K562 (cell line): ENCODE results near the gene NDUFA3. TPM values are rescaled to one million over a fixed set of nuclear protein-coding genes. Genes with fewer than 3 reads are reported as not detected.

Source experiments
- ATAC-seq: fragments of 200-7000 bp; cut with Tn5 transposase; 3 replicates; pipeline ENCODE4 v1.9.1; 2020; ENCODE audit warnings: moderate library complexity
- BruUV-seq: library from RNA; stranded (reverse); fragments of 400-500 nt; replicated peaks from 2 replicates; lab custom pipeline; 2021; lab: Mats Ljungman, UMichigan
- CTCF ChIA-PET: fragments of 300-600 bp; formaldehyde crosslinking; extraction: SDS; loops from one replicate; lab custom pipeline; 2021; ENCODE audit warnings: low intra/inter-chr PET ratio; lab: Yijun Ruan, JAX
- POLR2A ChIA-PET: fragments of 300-600, 350-650 bp; sonication (Branson Sonifier 250); formaldehyde crosslinking; extraction: SDS; loops from one replicate; lab custom pipeline; 2021; ENCODE audit warnings: antibody characterized with exemption, inconsistent platforms; lab: Yijun Ruan, JAX
- DNase-seq, 4 experiments: peaks; one replicate each; pipeline versions ENCODE4 v3.0.0 to v3.0.0-alpha.2; 2011 to 2018; ENCODE audit warnings: low spot score in 3 of 4, mixed read lengths in 3 of 4; ENCODE audit errors: extremely low read depth in 1 of 4
- FAIRE-seq: peaks from 2 replicates; lab custom pipeline; 2011; peaks lifted over from hg19 to GRCh38; lab: Jason Lieb, UNC
- H2AFZ ChIP-seq: 2 replicates; pipeline ENCODE4 v1.6.0; 2011; ENCODE audit warnings: low read depth, low read length, control low read depth, inconsistent platforms
- H3K27ac ChIP-seq: fragments of 200-600 bp; 3 replicates; pipeline ENCODE4 v1.8.0; 2011; ENCODE audit warnings: low read depth, mild to moderate bottlenecking, control low read depth, inconsistent platforms, low read length, moderate library complexity, mixed read lengths; ENCODE audit errors: extremely low read depth
- H3K27me3 ChIP-seq, 2 experiments: fragments of 300-600 bp in 1 of 2; 2 replicates in 1 of 2; 3 replicates in 1 of 2; pipeline versions ENCODE4 v1.6.0 to v1.8.0; 2011; ENCODE audit warnings: inconsistent platforms in 2 of 2, low read length in 2 of 2, mild to moderate bottlenecking in 1 of 2, mixed read lengths in 1 of 2, moderate library complexity in 1 of 2; ENCODE audit not compliant: control insufficient read depth in 2 of 2, insufficient read depth in 2 of 2
- H3K36me3 ChIP-seq: fragments of 300-600 bp; 3 replicates; pipeline ENCODE4 v1.8.0; 2011; ENCODE audit warnings: mild to moderate bottlenecking, low read length, inconsistent platforms; ENCODE audit not compliant: control insufficient read depth, insufficient read depth
- H3K4me1 ChIP-seq, 2 experiments: fragments of 200-600 bp in 1 of 2; replicated peaks in 1 of 2; 2 replicates in 1 of 2; 3 replicates in 1 of 2; pipeline versions ENCODE4 v1.5.1 to v1.8.0; 2011; ENCODE audit warnings: inconsistent platforms in 2 of 2, low read length in 2 of 2, mild to moderate bottlenecking in 1 of 2, mixed read lengths in 1 of 2, moderate library complexity in 1 of 2; ENCODE audit not compliant: control insufficient read depth in 2 of 2, insufficient read depth in 2 of 2
- H3K4me2 ChIP-seq: 2 replicates; pipeline ENCODE4 v1.6.1; 2011; ENCODE audit warnings: low read length, control low read depth, inconsistent platforms, mixed read lengths; ENCODE audit not compliant: insufficient read depth
- H3K4me3 ChIP-seq: fragments of 200-600 bp; sonication (generic), shearing (Covaris generic); 2 replicates; pipeline ENCODE4 v1.5.1; 2016; ENCODE audit warnings: control low read depth, inconsistent platforms
- H3K79me2 ChIP-seq: fragments of 200-600 bp; 3 replicates; pipeline ENCODE4 v1.8.0; 2011; ENCODE audit warnings: low read length, inconsistent platforms; ENCODE audit not compliant: control insufficient read depth, insufficient read depth
- H3K9ac ChIP-seq, 2 experiments: 2 replicates each; pipeline versions ENCODE4 v1.6.0 to v1.6.1; 2011; ENCODE audit warnings: low read depth in 2 of 2, low read length in 2 of 2, control low read depth in 1 of 2, inconsistent platforms in 1 of 2, mild to moderate bottlenecking in 1 of 2, mixed read lengths in 1 of 2; ENCODE audit not compliant: insufficient read depth in 1 of 2
- H3K9me1 ChIP-seq: one replicate; pipeline ENCODE4 v1.6.0; 2011; ENCODE audit warnings: inconsistent platforms, mild to moderate bottlenecking, low read length, moderate library complexity; ENCODE audit not compliant: control insufficient read depth, insufficient read depth
- H3K9me3 ChIP-seq: replicated peaks from 2 replicates; pipeline ENCODE4 v1.5.1; 2011; ENCODE audit warnings: low read depth, low read length, inconsistent platforms; ENCODE audit not compliant: control insufficient read depth, insufficient read depth
- H4K20me1 ChIP-seq: replicated peaks from 2 replicates; pipeline ENCODE4 v1.6.1; 2011; ENCODE audit warnings: low read length, inconsistent platforms, mixed read lengths; ENCODE audit not compliant: control insufficient read depth, insufficient read depth
- HIVEP1 ChIP-seq: fragments of 250-450 bp; sonication (Bioruptor Pico); IDR thresholded peaks from 2 replicates; pipeline ENCODE4 v1.4.0; 2020; ENCODE audit warnings: mild to moderate bottlenecking
- MEF2A ChIP-seq: IDR thresholded peaks from 2 replicates; pipeline ENCODE4 v1.6.1; 2011; ENCODE audit warnings: low read depth, mild to moderate bottlenecking, low read length, moderate library complexity; ENCODE audit not compliant: control insufficient read depth
- NFE2 ChIP-seq: IDR thresholded peaks from 2 replicates; pipeline ENCODE4 v1.6.1; 2014; ENCODE audit warnings: antibody characterized with exemption, low read depth
- NONO ChIP-seq, 2 experiments: fragments of 200-400 bp in 1 of 2; fragments of 450-650 bp in 1 of 2; formaldehyde crosslinking in 1 of 2; IDR thresholded peaks; 2 replicates each; pipeline ENCODE4 v1.6.1; 2017; ENCODE audit warnings: low read depth in 2 of 2, mild to moderate bottlenecking in 2 of 2, moderate library complexity in 2 of 2, low read length in 1 of 2
- NR4A1 ChIP-seq, 2 experiments: fragments of 250-450 bp in 1 of 2; fragments of 450-650 bp in 1 of 2; sonication (Bioruptor Pico) in 1 of 2; IDR thresholded peaks; 2 replicates each; pipeline versions ENCODE4 v1.4.0 to v1.6.1; 2016 to 2020; ENCODE audit warnings: mild to moderate bottlenecking in 2 of 2, missing compliant biosample characterization in 1 of 2, missing genetic modification characterization in 1 of 2, moderate library complexity in 1 of 2
- RAD21 ChIP-seq, 2 experiments: fragments of 250-450 bp in 1 of 2; fragments of 450-650 bp in 1 of 2; sonication (Bioruptor Pico) in 1 of 2; formaldehyde crosslinking in 1 of 2; IDR thresholded peaks in 1 of 2; conservative IDR thresholded peaks in 1 of 2; 2 replicates each; pipeline versions ENCODE4 v1.4.0 to v1.8.0; 2020 to 2022; ENCODE audit warnings: mild to moderate bottlenecking in 2 of 2, moderate library complexity in 1 of 2
- RERE ChIP-seq: sonication (generic); formaldehyde crosslinking; IDR thresholded peaks from 2 replicates; pipeline ENCODE4 v1.8.0; 2023; ENCODE audit warnings: missing genetic modification reagents, mild to moderate bottlenecking, borderline replicate concordance
- SMAD4 ChIP-seq: fragments of 250-450 bp; sonication (Bioruptor Pico); conservative IDR thresholded peaks from 2 replicates; pipeline ENCODE4 v1.8.0; 2021; ENCODE audit warnings: inconsistent platforms, mild to moderate bottlenecking, moderate library complexity
- SMARCA5 ChIP-seq: fragments of 450-650 bp; IDR thresholded peaks from 2 replicates; pipeline ENCODE4 v1.6.1; 2016
- SMC3 ChIP-seq: conservative IDR thresholded peaks from 2 replicates; pipeline ENCODE4 v1.6.1; 2011; ENCODE audit warnings: low read depth, low read length, improper control_type of control experiment; ENCODE audit not compliant: insufficient read depth
- TCF3 ChIP-seq: sonication (generic); formaldehyde crosslinking; IDR thresholded peaks from 2 replicates; pipeline ENCODE4 v1.4.0; 2020; ENCODE audit warnings: mild to moderate bottlenecking, missing genetic modification reagents
- TEAD1 ChIP-seq, 2 experiments: fragments of 450-650 bp in 1 of 2; sonication (generic) in 1 of 2; formaldehyde crosslinking; IDR thresholded peaks; 2 replicates each; pipeline versions ENCODE4 v1.4.0 to v1.8.0; 2020 to 2022; ENCODE audit warnings: mild to moderate bottlenecking in 2 of 2, missing genetic modification reagents in 1 of 2
- ZBTB33 ChIP-seq: sonication (generic); formaldehyde crosslinking; IDR thresholded peaks from 2 replicates; pipeline ENCODE4 v1.8.1; 2023; ENCODE audit warnings: mild to moderate bottlenecking, missing genetic modification reagents
- ZNF311 ChIP-seq: fragments of 250-450 bp; sonication (Bioruptor Pico); IDR thresholded peaks from 2 replicates; pipeline ENCODE4 v1.4.0; 2020; ENCODE audit warnings: mild to moderate bottlenecking, moderate library complexity
- ZNF717 ChIP-seq: fragments of 250-450 bp; sonication (Bioruptor Pico); IDR thresholded peaks from 2 replicates; pipeline ENCODE4 v1.5.0; 2021
- WGBS: fragments of 100-300 bp; shearing (Covaris generic); methylation state at CpG from one replicate; pipeline ENCODE4 v1.1.6; 2016; ENCODE audit warnings: low coverage, mixed read lengths; ENCODE audit not compliant: insufficient coverage; ENCODE audit errors: missing lambda C conversion rate; 5-methylcytosine and 5-hydroxymethylcytosine counted together
- in situ Hi-C: fragments of 300-500 bp; cut with MboI; formaldehyde crosslinking; loops from 4 replicates; pipeline ENCODE4 v1.15.0; 2018; ENCODE audit warnings: inconsistent platforms, mixed read lengths
- intact Hi-C: fragments of 100-400 bp; cut with micrococcal nuclease; formaldehyde crosslinking; loops from 2 replicates; pipeline ENCODE4 v1.14.2; 2022
- polyA plus RNA-seq, 8 experiments: library from polyadenylated mRNA; depleted of rRNA in 4 of 8; stranded (reverse) in 5 of 8; unstranded in 3 of 8; fragments of >200 nt; fragmentation: Nextera tagmentation in 2 of 8; fragmentation: Illumina TruSeq in 1 of 8; extraction: Ambion mirVana in 2 of 8; extraction: Trizol in 1 of 8; gene quantifications; 2 replicates each; pipeline versions ENCODE4 v1.2.1 to v1.2.3, GENCODE V29; 2011 to 2014; ENCODE audit warnings: inconsistent platforms in 1 of 8, missing spikeins in 1 of 8
- total RNA-seq, 7 experiments: library from RNA; depleted of rRNA in 6 of 7; stranded (reverse); fragments of >200 nt in 6 of 7; fragmentation: Illumina TruSeq in 2 of 7; extraction: Trizol in 2 of 7; gene quantifications; 2 replicates each; pipeline versions ENCODE4 v1.2.1 to v1.2.3, GENCODE V29; 2011 to 2021; ENCODE audit warnings: low replicate concordance in 1 of 7

NDUFA3 gene
- total and polyA plus RNA-seq, 9 of the 15 experiments (the other 6 are each of a cell fraction or from before 2014, with no cell fraction given) = 39.2 to 279 (median 138) TPM

DNA sequence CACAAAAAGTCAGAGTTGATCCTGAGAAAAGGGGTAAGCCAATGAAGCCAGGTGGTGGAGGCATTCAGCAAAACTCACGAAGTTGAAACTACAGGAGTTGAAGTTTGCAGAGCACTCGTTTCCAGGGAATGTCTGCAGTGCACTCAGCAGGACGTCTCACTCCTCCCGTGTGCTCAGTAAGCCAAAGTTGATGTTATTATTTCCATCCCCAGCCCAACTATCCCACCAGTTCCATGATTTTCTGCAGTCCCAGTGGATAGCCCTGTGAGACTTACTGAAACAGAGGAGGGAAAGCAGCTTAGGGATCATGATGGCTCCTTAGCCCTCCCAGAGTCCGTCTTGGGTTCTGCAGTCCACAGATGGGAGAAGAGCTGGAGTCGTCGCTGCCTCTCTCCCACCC is 21.6 kb upstream of the NDUFA3 start, which contains the start of gene TARM1 (continued):
- TF ChIP-seq HIVEP1 (no peak), ZNF311 (CRISPR knock-in tag) (no peak), MEF2A (no peak), ZBTB33 (CRISPR knock-in tag) (no peak)

DNA sequence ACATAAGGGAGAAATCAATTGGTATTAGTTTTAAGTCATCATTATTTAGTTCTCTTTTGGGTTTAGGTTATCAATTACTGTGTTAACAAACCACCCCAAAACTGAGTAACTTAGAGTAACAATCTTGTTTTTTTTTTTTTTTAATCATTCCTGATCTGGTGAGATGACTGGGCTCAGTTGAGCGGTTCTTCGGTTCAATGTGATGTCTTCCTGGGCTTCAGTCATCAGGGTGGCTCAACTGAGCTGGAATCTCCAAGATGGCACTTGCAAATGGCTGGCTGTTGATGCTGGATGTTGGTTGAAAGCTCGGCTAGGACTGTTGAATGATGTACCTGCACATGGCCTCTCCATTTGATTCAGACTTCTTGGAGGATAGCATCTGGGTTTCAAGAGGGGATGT is 18.2 kb upstream of the NDUFA3 start:
- H3K4me1 ChIP-seq = no peaks in the 10 kb centered on the region
- no peaks in the 10 kb centered on the region for H3K9me1 ChIP-seq
- DNase-seq (no peak), FAIRE-seq (no peak), ATAC-seq (no peak)
- H3K9ac ChIP-seq = no peak overlapping the region
- BruUV-seq = no TSS peak
- no peak overlapping the region for H3K27ac ChIP-seq
- WGBS = 0% methylated on average over 3 of the region's 3 CpGs
- no peaks in the 10 kb centered on the region for H4K20me1 ChIP-seq
- no peaks in the 10 kb centered on the region for H3K36me3 ChIP-seq
- H3K27me3 ChIP-seq = peaks cover 4 to 9% of the 10 kb centered on the region in 2 experiments; a peak in 4 of 5 replicates
- H3K9me3 ChIP-seq = peaks cover 5% of the 10 kb centered on the region
- no peak overlapping the region for H2AFZ ChIP-seq
- intact Hi-C loops = no loop called here
- H3K79me2 ChIP-seq = no peaks in the 10 kb centered on the region
- ChIA-PET CTCF (no interaction called here), POLR2A (no interaction called here)
- in situ Hi-C loops = no loop called here
- H3K4me2 ChIP-seq = no peak overlapping the region
- no peak overlapping the region for H3K4me3 ChIP-seq
- TF ChIP-seq NONO (IDR thresholded peaks at IDR 0.05; ENCODE audit: low read depth in 2 of 2, low read length in 1 of 2) = no peak
- no peak for TF ChIP-seq NFE2
- no peak for TF ChIP-seq NR4A1 (CRISPR knock-in tag; IDR thresholded peaks at IDR 0.05)
- TF ChIP-seq NR4A1 (tag; IDR thresholded peaks at IDR 0.05) = no peak
- no peak for TF ChIP-seq ZNF717 (CRISPR knock-in tag)
- TF ChIP-seq SMAD4 = no peak
- no peak for TF ChIP-seq RERE (CRISPR knock-in tag)
- TF ChIP-seq RAD21 (CRISPR knock-in tag; conservative IDR thresholded peaks at IDR 0.05 in 1 of 2, IDR thresholded peaks at IDR 0.05 in 1 of 2) = no peak
- TF ChIP-seq TCF3 = no peak
- no peak for TF ChIP-seq SMC3
- no peak for TF ChIP-seq TEAD1 (CRISPR knock-in tag; IDR thresholded peaks at IDR 0.05)
- no peak for TF ChIP-seq SMARCA5
